ENCODE data around the gene ARMS2.

ARMS2 gene

GRCh38 chr10:122455376-122456079 is 1.1 kb downstream of the ARMS2 start:
- DNase-seq = no peak

- DNase-seq = no peak
Observed at GRCh38 chr10:122457934-122458333, 3.5 kb downstream of the ARMS2 start.

GRCh38 chr10:122458693-122459092 is 4.2 kb downstream of the ARMS2 start:
- no peak for DNase-seq

GRCh38 chr10:122459561-122460273 is 5.3 kb downstream of the ARMS2 start:
- DNase-seq = no peak

DNA sequence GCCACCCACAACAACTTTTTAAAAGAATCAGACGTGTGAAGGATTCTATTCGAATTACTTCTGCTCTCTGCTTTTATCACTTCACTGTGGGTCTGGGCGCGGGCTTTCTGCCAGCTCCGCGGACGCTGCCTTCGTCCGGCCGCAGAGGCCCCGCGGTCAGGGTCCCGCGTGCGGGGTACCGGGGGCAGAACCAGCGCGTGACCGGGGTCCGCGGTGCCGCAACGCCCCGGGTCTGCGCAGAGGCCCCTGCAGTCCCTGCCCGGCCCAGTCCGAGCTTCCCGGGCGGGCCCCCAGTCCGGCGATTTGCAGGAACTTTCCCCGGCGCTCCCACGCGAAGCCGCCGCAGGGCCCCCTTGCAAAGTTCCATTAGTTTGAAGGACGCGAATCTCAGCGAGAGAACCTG is 6.4 kb downstream of the ARMS2 start:
- DNase-seq = no peak

DNA sequence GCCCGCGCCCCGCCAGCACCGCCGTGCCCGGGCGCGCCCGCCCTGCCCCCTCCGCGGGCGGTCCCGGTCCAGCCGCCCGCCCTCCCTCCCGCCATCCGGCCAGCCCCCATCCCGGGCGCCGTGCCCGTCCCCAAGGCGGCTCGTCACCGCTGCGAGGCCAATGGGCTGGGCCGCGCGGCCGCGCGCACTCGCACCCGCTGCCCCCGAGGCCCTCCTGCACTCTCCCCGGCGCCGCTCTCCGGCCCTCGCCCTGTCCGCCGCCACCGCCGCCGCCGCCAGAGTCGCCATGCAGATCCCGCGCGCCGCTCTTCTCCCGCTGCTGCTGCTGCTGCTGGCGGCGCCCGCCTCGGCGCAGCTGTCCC is 6.9 kb downstream of the ARMS2 start, which contains the start of gene HTRA1:
TSS of gene HTRA1 (plus strand) at position 187 of the 362 bp plus-strand sequence. CDS start at position 287, 100 bp downstream.
- no peak for DNase-seq

GRCh38 chr10:122461729-122462532 is 7.5 kb downstream of the ARMS2 start:
- DNase-seq = no peak

- DNase-seq = no peak
Observed at GRCh38 chr10:122462533-122463465, 8.3 kb downstream of the ARMS2 start.

DNA sequence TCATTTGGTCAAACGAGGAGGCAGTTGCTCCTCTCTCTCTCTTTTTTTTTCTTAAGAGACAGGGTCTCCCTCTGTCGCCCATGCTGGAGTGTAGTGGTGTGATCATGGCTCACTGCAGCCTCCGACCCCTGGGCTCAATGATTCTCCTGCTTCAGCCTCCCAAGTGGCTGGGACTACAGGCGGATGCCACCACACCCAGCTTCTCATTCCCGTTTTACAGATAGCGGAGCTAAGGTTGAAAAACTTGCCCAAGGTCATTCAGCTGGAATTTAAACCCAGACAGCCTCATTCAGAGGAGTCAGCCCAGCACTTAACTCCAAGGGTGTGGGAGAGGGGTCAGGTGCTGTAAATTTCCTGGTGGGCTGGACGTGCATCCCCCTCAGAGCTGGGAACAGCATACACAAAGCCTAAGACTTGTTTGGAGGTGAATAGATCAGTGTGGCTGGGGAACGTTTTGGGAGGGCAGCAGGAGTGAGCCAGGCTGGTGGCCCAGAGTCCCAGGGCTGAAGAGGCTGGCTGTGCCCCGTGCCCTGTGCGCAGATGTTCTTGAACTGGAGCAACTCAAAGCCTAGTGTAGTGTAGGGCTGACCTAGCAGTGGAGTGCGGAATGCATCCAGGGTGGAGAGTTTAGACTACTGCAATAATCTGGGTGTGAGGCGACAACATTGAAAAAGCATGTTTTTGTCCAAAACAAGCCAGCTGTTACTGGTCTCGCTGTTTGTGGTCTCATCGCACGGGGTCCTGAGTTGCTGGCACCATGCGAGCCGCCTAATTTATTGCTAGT is 9.2 kb downstream of the ARMS2 start:
- DNase-seq = no peak

- no peak for DNase-seq
Observed at GRCh38 chr10:122464250-122464510, 9.7 kb downstream of the ARMS2 start.

DNA sequence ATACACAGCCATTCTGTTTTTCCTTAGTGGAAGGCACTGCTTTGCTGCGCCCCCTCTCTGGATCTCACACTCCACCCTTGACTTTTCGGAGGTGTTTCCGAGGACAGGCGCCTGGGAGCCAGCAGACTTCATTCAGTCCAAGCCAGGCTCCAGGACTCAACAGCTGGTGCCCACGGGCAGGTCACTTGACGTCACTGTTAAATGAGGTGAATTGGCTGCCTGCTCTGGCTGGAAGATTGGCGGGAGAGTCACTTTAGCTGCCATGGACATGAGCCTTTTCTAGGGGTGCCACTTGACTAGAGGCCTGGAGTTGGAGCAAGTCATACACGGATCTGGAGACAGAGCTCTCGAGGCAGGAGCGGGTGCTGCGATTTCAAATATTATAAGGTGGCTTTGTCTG is 10.1 kb downstream of the ARMS2 start:
- DNase-seq = no peak

GRCh38 chr10:122465401-122466040 is 11.1 kb downstream of the ARMS2 start:
- DNase-seq = no peak

DNA sequence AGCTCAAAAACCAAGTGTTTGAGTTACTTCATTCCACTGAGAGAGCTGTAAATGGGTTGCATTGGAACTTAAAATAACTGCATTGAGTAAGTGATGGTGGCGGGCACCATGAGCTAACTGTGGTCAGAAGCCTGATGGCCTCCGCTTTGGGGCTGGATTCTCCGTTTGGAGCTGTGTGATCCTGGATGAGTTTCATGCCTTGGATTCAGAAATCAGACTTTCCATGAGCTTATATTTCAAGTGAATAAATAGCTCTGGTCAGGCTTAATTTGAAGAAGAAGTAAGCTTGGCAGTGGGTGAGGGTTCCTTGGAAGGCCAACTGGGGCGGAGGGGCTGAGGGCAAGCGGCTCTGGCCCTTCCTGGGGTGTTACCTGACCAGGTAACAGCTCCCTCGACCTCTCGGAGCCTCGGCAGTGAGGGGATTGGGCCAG is 12.5 kb downstream of the ARMS2 start:
- DNase-seq = no peak

DNA sequence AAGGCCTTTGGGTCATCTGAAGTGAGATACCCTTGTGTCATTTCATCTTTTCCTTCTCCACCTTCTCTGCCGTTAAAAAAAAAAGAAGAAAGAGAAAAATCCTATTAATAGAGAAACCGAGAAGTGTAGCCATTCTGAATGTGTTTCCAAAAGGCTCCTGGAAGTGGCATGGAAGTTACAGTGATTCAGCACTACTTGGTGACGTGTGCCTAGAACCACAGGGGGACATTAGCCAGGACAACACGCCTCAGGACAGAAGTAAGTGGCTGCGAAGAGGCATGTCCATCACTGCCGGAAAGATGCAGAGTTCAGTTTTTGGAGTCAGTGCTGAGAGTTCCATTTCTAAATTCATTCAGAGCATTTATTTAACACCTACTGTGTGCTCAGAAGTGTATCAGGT is 13.2 kb downstream of the ARMS2 start:
- DNase-seq = no peak

GRCh38 chr10:122468307-122468925 is 14.0 kb downstream of the ARMS2 start:
- no peak for DNase-seq

GRCh38 chr10:122468926-122469781 is 14.7 kb downstream of the ARMS2 start:
- DNase-seq = no peak

DNA sequence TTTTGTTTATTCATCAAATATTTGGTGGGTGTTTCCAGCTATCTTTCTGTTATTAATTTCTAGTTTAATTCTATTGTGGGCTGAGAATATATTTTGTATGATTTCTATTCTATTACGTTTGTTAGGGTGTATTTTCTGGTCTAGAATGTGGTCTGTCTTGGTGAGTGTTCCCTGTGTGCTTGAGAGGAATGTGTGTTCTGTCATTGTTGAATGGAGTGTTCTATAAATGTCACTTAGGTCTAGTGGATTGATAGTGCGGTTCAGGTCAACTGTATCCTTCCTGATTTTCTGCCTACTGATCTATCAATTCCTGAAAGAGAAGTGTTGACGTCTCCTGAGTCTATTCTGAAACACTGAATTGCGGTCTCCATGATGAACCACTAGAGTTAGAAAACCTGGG is 15.4 kb downstream of the ARMS2 start:
- DNase-seq = no peak

- no peak for DNase-seq
Observed at GRCh38 chr10:122471531-122472177, 17.2 kb downstream of the ARMS2 start.

DNA sequence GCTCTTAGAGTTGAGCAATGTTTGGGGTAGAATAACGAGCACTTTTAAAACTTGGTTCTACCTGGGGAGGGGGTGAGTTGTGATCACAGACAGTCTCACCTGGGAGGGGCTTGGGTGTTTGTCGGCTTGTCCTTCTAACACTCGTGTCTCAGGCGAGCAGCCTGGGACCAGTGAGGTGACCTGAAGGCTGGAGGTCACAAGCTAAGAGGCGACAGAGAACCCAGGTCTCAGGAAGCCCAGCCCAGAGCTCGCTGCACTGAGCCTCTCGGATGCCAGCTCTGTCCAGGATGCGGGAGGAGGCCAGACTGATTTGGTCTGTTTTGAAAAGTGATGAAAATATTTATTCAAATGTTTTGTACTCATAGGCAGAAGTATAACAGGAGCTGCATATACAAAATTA is 18.7 kb downstream of the ARMS2 start:
- no peak for DNase-seq
